Measurements from ENCODE around the gene HDAC7. TPM values are rescaled to one million over a fixed set of nuclear protein-coding genes. Genes with fewer than 3 reads are reported as not detected.
A peak's percentile ranks its signal among the peaks of the same experiment; 100 is the strongest.

The HDAC7 gene
- total RNA-seq, 2 experiments from 2014 or later: 373 to 382 TPM

DNA sequence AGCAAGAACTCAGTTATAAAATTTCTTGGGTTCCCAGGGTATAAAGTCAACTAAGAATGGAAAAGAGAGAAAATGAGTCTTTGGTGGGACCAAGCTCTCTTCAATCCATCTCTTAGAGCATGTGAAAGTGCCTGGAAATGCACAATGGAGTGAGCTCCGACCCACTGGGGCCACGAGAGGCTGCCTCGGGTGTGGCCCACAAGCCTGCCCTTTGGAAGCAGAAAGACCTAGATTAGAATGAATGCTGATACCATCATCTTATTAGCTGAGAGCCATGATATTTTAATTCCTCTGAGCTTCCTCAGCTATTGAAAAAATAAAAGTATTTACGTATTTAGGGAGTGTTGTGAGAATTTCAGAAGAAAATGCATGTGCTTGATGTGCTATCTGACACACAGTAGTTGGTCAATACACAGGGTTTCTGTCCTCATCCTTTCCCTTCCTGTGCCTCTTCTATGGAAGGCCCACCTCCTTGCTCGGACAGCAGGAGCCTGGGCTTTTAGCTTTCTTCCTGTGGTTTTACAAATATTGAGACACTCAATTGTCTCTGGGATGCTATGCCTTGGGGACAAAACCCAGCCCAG is 42.6 kb upstream of the HDAC7 start:
- H3K4me1 Mint-ChIP-seq (ENCODE audit: low read depth): peaks cover 60% of the 10 kb centered on the region
- H3K36me3 Mint-ChIP-seq (ENCODE audit: low read depth): peaks cover 76% of the 10 kb centered on the region
- CTCF ChIA-PET: interaction anchor here (0.8 to 3.7 kb wide), 8 partner anchors 13 to 120 kb away, joined by 3 to 22 read pairs (median 8); partner anchors contain the start of gene VDR
- H3K27me3 Mint-ChIP-seq: no peaks in the 10 kb centered on the region
- DNase-seq (no peak), ATAC-seq (no peak)
- H3K27ac Mint-ChIP-seq: peak overlapping the region; percentile 27
- H3K9me3 Mint-ChIP-seq: no peaks in the 10 kb centered on the region
- TF ChIP-seq, protein P1, sequence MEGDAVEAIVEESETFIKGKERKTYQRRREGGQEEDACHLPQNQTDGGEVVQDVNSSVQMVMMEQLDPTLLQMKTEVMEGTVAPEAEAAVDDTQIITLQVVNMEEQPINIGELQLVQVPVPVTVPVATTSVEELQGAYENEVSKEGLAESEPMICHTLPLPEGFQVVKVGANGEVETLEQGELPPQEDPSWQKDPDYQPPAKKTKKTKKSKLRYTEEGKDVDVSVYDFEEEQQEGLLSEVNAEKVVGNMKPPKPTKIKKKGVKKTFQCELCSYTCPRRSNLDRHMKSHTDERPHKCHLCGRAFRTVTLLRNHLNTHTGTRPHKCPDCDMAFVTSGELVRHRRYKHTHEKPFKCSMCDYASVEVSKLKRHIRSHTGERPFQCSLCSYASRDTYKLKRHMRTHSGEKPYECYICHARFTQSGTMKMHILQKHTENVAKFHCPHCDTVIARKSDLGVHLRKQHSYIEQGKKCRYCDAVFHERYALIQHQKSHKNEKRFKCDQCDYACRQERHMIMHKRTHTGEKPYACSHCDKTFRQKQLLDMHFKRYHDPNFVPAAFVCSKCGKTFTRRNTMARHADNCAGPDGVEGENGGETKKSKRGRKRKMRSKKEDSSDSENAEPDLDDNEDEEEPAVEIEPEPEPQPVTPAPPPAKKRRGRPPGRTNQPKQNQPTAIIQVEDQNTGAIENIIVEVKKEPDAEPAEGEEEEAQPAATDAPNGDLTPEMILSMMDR (IDR thresholded peaks at IDR 0.05): no peak
- no peak overlapping the region for H3K4me3 Mint-ChIP-seq
- intact Hi-C loops (cut with micrococcal nuclease): loop anchor here (10.0 kb wide), 1 partner anchor 83 kb away; no protein-coding TSS in a partner anchor
- POLR2A ChIA-PET: interaction anchor here (0.9 to 3.0 kb wide), 9 partner anchors 9 to 295 kb away, joined by 3 to 15 read pairs (median 5); partner anchors contain the start of genes ASB8 and VDR

DNA sequence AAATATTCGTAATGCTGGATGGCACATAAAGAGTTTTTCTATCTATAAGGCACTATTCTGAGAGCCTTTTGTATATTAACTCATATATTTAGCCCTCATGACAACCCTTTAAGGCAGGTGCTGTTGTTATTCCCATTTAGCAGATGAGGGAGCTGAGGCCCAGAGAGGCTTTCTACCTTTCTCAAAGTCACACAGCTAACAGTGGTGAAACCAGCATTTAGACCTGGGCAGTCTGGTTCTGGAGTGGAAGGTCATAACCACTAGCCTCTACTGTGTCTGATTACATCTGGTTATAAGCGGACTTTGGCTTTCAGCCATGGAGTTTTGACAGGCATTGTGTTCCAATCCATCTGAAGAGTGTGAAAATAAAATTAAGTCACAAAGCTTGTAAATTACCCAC is 41.2 kb upstream of the HDAC7 start:
- H3K4me3 Mint-ChIP-seq: peak overlapping the region; percentile 29
- H3K36me3 Mint-ChIP-seq (ENCODE audit: low read depth): peaks cover 76% of the 10 kb centered on the region
- DNase-seq (no peak), ATAC-seq (peak; percentile 2)
- peak overlapping the region; percentile 98 for H3K27ac Mint-ChIP-seq
- no peaks in the 10 kb centered on the region for H3K9me3 Mint-ChIP-seq
- peaks cover 58% of the 10 kb centered on the region for H3K4me1 Mint-ChIP-seq (ENCODE audit: low read depth)
- intact Hi-C loops (cut with micrococcal nuclease): loop anchor here (2.0 to 10.0 kb wide), 2 partner anchors 24 to 84 kb away; no protein-coding TSS in a partner anchor
- H3K27me3 Mint-ChIP-seq: no peaks in the 10 kb centered on the region
- ChIA-PET POLR2A (interaction anchor here (0.6 to 3.0 kb wide), 19 partner anchors 8 to 395 kb away, joined by 3 to 15 read pairs (median 5); partner anchors contain the start of genes ASB8 and VDR), CTCF (interaction anchor here (0.6 to 3.7 kb wide), 10 partner anchors 19 to 119 kb away, joined by 3 to 22 read pairs (median 8); partner anchors contain the start of gene VDR)
- TF ChIP-seq, protein P1 (IDR thresholded peaks at IDR 0.05): no peak

DNA sequence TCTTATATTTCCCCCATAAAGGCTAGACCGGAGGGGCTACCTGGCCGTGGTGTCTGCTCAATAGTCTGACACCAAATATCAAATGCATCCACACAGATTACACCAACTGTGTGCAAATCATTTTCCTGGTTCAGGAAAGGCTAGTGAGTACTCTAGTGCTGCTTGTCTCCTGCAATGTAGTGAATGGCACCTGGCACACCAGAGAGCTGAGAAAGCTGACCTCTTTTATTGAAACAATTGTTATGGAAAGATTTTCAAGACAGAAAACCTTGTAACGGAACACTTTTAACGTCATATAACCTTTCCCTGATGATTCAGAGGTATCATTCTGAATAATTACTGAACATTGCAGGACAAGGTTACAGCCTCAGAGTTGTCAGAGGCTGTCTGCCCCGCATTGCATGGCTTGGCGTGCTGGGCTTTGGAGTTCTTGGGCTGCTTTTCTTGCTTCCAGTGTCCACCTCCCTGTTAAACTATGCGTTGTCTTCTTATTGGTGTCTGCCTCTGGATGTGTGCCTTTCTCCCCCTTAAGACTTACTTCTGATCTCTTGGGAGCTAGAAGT is 40.7 kb upstream of the HDAC7 start:
- peak; percentile 92 for ATAC-seq
- peak overlapping the region; percentile 98 for H3K27ac Mint-ChIP-seq
- TF ChIP-seq, protein P1 (IDR thresholded peaks at IDR 0.05): no peak
- H3K4me3 Mint-ChIP-seq: peak overlapping the region; percentile 29
- H3K27me3 Mint-ChIP-seq: no peaks in the 10 kb centered on the region
- DNase-seq: peak; percentile 69
- peaks cover 80% of the 10 kb centered on the region for H3K36me3 Mint-ChIP-seq (ENCODE audit: low read depth)
- peaks cover 58% of the 10 kb centered on the region for H3K4me1 Mint-ChIP-seq (ENCODE audit: low read depth)
- intact Hi-C loops (cut with micrococcal nuclease): loop anchor here (2.0 to 10.0 kb wide), 2 partner anchors 24 to 84 kb away; no protein-coding TSS in a partner anchor
- POLR2A ChIA-PET: interaction anchor here (0.6 to 3.0 kb wide), 17 partner anchors 9 to 1336 kb away, joined by 3 to 15 read pairs (median 4); partner anchors contain the start of gene VDR
- CTCF ChIA-PET: interaction anchor here (0.6 to 3.7 kb wide), 8 partner anchors 19 to 103 kb away, joined by 3 to 22 read pairs (median 8); partner anchors contain the start of gene VDR
- no peaks in the 10 kb centered on the region for H3K9me3 Mint-ChIP-seq

DNA sequence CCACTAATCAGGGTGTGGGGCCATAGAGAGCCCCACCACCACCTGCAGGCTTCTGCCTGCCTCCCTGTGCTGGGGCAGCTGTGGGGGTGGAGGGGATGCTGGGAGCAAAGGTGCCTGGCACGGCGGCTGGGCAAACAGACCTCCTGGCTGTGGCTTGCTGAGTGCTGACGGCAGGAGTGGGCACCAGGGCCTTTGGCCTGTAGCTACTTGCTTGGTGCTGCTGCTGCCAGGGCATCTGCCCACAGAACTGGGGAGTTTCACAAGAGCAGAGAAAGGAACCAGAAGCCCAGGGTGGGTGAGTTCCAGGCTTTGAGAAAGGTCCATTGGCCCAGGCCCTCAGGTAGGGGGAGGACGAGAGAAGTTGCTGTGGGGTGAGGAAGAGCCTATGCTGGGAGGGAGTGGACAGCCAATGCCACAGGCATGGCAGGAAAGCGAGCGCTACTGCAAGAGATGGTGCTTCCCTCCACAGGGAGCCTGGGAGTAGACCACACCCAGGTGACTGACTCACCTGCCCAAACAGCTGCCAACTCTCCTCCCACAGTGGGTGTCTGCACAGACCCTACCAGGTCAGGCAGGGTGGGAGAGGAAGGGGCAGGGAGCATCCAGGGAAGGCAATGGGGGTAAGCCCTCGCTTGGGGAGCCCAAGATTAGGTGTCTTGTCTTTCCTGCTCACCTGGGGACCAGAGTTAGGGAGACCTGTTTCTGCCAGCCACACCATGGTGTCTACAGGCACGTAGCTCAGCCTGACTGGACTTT is 39.0 kb upstream of the HDAC7 start:
- ChIA-PET POLR2A (interaction anchor here (1.0 to 1.8 kb wide), 4 partner anchors 9 to 47 kb away, joined by 3 to 7 read pairs (median 4); partner anchors contain the start of gene VDR), CTCF (interaction anchor here (1.0 to 2.1 kb wide), 2 partner anchors 20 to 105 kb away, joined by 3 to 5 read pairs; partner anchors contain the start of gene TMEM106C)
- ATAC-seq (no peak), DNase-seq (no peak)
- no peaks in the 10 kb centered on the region for H3K9me3 Mint-ChIP-seq
- no peak overlapping the region for H3K4me3 Mint-ChIP-seq
- intact Hi-C loops (cut with micrococcal nuclease): no loop called here
- H3K36me3 Mint-ChIP-seq (ENCODE audit: low read depth): peaks cover 71% of the 10 kb centered on the region
- peaks cover 50% of the 10 kb centered on the region for H3K4me1 Mint-ChIP-seq (ENCODE audit: low read depth)
- TF ChIP-seq, protein P1 (IDR thresholded peaks at IDR 0.05): no peak
- H3K27me3 Mint-ChIP-seq: no peaks in the 10 kb centered on the region
- peak overlapping the region; percentile 98 for H3K27ac Mint-ChIP-seq

All from activated CD8-positive, alpha-beta T cell treated with anti-CD3 and anti-CD28 coated beads for 36 hours (primary cell).